ENCODE data around the gene RNF130.
"Not testable (repeated sequence)": the region's sequence is repeated elsewhere in the genome, so short reads cannot be mapped to it uniquely, and the experiment has no call there.

RNF130 gene

DNA sequence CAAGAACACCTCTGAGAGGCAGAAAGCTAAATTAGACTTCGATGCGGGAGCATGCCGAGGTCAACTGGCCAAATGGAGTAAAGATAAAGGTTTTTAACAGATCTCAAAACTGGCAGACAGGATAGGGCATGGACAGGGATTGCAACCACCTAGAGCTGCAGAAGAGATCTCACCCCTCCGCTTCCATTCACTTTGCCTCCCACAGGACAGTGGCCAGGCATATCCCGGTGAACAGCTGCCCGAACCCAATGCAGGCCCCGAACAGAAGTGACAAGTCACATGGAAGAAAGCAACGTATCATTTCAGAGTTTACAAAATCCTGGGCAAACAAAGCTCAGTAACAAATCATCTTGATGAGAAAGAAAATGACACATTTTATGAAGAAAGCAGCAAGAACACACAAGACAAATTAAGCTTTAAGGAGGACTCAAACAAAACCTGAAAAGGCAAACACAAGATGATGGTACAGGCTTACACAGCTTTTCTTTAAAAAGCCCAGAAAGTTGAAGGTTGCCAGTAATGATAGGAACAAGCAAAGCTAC, 18.4 kb downstream of the RNF130 start:
- no peak for FAIRE-seq

DNA sequence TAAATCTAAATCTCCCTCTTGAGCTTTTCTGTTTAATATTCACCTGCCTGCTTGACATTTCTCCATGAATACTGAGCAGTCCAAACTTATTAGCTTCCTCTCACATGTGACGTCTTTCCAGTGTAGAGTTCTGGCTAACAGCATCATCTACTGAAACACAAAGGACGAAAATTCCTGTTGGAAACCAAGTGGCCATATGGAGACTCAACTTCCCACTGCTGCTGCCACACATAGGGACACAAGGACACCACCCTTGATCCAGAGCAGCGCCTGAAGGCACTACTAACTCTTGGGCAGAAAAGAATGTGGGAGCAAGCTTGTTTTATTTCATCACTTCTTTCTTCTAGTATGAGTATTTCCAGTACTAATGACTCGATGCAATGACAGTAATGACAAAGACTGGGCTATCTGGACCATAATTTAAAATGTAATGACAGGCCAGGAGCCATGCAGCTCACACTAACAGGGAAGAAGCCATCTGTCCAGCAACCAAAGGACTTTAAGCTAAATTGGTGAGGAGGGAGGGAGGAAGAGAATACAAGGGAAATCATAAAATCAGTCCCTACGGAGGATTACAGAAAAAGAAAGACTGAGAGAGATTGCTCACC, 19.2 kb downstream of the RNF130 start:
- FAIRE-seq, result no peak

DNA sequence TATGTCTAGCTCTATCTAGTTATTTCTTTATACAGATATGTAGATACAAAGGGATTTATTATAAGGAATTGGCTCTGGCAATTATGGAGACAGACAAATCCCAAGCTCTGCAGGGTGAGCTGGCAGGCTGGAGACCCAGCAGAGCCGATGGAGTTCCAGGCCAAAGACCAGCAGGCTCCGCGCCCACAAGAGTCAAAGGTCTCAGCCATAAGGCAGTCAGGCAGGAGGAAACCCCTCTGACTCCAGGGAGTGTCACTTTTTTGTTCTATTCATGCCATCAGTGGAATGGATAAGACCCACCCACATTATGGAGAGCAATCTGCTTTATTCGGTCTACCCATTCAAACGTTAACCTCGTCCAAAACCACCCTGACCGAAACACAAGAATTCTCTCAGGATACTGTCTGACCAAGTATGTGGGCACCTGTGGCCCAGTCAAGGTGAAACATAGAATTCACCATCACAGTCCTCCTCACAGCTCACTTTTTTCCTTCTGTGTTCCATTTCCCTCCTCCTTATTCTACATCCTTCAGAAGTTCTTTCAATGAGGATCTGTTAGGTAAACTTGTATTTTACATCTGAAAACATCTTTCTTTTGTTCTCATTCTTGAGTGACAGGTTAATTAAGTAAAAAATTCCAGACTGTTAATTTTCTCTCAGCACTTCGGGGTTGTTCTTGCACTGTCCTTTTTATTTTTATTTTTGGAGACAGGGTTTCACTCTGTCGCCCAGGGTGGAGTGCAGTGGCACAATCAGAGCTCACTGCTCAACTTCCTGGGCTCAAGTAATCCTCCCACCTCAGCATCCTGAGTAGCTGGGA, 21.2 kb downstream of the RNF130 start:
- FAIRE-seq, result no peak

DNA sequence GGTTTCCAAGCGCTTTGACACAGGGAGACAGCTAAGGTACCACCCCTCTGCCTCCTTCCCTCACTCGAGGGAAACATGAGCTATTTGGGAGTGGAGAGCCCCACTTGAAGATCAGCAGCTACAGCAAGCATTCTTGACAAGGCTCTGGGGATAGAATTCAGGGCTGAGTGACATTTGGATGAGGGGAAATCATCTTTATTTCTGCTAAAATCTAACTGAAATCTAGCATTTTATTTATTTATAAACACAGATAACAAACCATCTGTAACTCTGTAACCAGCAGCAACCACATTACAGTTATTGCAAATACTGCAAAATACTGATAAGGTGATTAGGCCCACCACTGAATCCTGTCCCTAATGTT, 22.4 kb downstream of the RNF130 start:
- no peak for FAIRE-seq

DNA sequence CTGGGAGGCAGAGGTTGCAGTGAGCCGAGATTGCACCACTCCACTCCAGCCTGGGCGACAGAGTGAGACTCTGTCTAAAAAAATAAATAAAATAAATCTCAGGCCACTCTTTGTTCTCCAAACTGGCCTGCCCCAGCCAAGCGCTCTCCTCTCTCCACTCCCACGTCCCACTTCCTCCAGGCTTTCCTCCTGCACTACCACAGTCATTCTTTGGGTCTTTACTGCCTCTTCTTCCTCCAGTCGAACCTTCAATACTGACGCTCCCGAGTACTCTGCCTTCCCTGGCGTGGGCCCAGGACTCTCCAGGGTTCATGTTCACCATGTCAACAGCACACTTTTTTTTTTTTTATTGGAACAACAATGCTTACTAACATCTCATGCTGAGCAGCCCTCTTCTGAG, 23.9 kb downstream of the RNF130 start:
- no peak for FAIRE-seq

DNA sequence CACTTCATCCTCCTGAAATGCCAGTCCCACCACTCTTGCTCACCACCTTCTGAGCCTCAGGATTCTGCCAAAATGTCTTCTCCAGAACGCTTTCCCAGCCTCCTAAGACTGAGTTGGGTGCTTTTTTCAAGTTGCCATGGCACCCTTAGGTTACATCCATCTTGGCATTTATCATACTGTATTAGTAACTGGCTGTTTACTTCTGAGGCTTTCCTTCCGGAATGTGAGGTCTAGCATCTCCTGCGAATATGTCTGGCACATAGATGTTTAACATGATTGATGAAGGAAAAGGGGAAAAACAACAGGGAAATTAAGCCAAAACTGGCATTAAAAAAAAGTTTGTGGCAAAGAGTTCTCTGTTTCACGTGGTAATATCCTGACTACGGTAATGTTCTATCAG, 24.9 kb downstream of the RNF130 start:
- FAIRE-seq, result no peak

DNA sequence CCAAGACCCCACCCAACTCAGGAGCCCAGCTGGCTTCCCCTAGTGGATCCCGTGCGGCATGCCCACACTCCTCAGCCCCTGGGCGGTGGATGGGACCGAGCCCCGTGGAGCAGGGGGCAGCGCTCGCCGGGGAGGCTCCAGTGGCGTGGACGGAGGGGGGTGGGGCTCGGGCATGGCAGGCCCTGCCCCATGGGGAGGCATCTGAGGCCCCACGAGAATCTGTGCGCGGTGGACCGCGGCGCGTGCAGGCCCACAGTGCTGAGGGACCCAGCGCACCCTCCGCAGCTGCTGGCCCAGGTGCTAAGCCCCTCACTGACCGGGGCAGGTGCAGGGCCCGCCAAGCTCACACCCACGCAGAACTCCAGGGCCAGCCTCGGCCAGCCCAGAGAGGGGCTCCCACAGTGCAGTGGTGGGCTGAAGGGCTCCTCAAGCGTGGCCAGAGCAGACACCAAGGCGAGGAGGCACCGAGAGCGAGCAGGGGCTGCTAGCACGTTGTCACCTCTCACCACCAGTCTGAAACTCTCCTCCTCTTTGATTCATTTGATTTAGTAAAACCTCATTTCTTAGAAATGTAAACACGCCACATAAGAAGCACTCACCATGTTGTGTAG, 25.6 kb downstream of the RNF130 start:
- FAIRE-seq, result no peak

DNA sequence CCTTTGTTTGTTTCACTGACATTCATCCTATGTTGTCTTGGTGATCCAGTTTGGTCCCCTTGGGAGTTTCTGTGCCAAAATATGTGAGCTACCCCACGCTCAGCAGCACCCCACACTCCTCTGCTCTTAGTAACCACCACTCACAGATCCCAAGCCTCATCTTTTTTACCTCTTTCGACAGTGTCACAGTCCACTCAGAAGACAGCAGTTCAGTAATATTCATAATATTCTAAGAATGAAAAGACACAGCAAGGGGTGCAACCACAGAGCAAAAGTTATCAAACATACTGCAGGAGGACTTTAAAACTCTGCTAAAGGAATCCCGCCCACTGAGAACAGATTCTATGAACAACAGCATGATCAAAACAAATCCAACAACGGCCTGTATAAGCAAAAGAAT, 28.2 kb downstream of the RNF130 start:
- FAIRE-seq, result no peak

DNA sequence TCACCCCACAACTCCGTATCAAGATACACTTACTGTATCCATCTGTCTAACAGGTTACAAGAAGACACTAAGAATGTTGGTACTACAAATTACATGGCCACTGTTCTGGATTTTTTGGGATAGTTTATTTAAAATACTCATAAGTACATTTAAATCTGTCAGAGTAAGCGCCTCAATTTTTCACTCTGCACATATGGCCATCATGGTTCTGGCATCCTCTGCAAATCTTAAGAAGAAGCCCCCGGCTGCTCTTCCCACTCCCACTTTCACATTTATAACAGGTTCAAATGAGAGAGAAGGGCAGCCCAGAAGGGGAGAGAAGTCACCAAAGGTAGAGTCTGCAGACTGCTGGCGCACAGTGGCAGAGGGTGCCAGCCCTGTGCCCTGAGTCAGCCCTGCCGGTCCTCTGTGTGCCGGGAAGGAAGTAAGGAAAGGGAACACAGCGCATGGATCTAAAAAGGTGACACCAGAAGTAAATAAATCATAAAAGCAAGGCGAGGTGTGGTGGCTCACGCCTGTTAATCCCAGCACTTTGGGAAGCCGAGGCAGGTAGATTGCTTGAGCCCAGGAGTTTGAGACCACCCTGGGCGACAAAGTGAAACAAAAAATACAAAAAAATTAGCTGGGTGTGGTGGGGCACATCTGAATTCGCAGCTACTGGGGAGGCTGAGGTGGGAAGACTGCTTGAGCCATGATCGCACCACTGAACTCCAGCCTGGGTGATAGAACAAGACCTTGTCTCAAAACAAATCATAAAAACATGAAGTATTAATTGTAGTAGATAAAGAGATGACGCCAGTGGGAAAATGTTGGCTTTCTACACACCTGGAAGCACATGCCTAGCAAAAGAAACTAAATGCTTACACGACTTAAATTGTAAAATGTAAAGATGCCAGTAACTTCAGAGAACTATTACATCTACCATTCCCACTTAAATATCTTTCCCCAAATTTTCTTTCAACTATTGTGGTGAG, 30.0 kb downstream of the RNF130 start:
- no peak for FAIRE-seq

DNA sequence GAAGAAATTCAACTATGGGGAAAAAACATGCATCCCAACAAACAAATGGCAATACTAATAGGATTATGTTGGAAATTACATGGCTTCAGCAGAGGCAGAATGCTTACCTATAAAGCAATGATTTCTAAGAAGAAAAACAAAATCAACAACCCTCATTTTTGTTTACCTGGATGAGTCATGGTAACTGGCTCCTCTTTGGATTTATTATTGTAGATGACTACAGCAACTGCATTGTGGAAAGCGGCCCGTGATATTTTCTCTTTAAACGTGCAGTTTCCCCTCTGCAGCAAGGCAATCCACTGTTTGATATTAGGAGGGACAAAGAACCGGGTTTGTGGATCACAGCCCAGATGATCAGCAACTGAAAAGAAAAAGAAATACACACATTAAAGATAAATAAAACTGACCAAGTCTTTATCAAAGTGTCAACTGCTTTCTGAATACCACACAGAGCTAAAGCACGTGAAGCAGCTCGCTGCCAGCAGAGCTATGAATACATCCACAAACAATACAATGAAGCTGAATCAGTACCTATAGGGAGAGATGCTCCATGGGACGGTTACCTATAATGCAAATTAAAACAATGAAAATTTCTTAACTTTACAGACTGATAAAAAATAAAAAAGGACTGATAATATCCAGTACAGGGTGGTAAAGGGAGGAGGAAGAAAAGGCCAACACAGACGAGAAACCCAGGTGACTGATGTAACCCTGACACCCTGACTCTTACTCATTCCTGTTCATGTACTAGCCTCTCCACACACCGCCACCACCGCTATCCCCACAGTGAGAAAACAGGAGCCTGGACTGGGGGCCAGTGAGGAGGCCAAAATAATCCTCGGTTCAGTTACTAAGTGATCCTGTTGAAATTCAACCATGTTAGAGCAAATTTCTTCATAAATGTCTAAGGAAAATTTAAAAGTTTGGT, 31.0 kb downstream of the RNF130 start:
- FAIRE-seq, result no peak

DNA sequence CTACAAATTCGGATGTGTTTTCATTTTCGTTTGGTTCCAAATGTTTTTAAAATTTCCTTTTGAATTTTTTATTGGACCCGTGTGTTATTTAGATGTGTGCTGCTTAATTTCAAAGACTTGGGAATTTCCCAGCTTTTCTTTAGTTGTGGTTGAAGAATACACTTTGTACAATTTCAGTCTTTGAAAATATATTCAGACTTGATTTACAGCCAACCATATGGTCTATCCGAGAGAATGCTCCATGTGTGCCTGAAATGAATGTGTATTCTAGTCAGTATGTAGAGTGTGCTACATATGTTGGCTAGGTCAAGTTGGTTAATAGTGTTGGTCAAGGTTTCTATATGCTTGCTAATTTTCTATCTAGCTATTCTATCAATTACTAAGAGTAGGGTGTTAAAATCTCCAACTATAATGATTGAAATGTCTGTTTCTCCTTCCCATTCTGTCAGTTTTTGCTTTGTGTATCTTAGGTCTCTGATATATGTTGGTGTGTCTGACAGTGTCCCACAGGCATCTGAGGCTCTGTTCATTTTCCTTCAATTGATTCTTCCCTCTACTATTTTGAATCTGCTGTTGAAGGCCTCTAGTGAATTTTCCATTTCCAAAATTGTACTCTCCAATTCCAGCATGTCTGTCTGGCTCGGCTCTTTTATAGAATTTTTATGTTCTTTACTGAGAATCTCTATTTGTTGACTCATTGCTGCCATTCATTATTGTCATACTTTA, 36.2 kb downstream of the RNF130 start:
- FAIRE-seq, result no peak

DNA sequence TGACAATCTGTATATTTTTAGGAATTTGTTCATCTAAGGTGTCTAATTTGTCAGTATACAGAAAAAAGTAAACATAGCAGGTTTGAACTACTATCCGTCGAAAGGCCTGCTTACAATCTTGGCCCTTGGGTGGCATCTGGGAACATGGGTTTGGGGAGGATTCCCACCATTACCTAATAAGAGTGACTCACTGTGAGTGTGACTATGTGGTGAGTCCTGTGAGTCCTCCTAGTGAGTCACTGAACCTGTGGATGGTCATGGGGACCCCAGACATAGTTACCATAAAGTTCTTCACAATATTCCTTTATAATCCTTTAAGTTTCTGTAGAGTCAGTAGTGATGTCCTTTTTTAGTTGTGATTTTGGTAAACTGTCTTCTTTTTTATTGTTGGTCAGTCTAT, 37.0 kb downstream of the RNF130 start:
- FAIRE-seq, result no peak

DNA sequence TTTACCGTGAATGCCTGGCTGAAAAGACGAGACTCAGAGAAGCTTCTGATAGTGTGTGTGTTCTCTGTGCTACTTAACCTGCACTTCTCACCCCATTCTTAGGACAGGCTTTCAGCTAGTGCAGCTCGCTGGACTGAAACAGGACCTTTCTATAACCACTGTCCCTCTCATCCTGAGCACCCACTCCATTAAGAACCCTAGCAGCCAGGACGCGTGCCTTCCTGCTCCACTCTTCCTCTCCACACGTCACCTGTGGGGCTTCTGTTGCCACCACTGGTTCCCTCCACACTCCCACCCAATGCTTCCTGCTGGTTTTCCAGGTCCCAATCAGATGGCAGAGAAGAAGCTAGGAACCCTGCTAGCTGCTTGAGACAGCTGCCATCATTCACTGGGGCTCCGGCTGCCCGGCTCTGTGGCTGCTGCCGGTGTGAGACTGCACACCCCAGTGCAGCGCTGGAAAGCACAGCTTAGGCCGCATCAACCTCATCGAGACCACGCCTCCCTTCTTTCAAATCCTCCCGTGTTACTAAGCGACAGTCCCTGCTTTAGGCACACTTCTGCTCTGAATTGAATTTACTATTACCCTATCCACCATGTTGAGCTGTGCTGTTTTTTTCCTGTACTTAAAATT, 44.0 kb downstream of the RNF130 start:
- FAIRE-seq, result no peak

DNA sequence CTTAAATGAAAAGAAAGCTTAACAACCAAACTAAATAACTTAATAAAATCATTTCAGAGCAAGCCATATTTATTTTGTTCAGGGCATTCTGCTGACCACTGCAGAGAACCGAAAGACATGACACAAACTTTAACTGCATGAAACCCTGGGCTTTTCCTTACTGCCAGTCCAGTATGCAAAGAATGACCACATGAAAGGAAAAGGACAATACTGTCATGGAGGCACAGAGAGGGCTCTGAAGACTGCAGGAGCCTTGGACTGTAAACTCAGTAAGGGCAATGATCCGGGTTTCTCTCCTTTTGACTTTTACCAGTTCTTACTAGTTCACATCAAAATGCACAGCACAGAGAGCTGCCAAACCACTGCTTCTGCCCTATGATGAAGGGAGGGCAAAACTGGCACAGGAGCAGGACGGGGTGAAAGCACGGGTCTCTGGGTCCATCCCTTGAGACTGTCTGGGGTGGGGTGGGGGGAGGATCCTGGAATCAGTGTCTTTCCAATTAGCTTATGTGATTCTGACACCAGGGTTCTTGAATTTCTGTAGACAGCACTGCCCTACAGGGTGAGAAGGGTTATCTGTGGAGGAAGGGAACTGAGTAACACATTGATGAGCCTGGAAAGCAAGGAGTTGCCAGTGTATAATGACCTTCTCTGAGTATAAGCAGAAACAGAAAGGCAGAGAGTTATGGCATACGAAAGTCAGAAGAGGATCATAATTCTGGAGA, 44.7 kb downstream of the RNF130 start:
- no peak for FAIRE-seq

DNA sequence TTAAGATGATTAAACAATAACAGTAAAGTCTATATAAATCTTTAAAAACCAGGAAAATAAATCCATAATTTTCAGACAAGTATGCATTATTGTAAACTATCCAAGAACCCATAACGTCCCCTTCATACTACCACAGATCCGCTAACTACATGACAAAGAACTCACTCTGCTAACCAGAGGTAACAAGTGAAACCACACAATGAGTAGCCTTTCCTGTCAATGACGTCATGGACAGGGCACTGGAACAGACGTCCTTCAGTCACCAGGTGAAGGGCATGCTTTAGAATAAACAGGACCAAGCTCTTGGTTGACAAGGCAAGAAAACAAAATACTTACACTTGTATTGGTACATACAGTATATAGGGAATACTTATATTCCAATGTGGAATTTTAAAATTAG, 45.2 kb downstream of the RNF130 start:
- no peak for FAIRE-seq

DNA sequence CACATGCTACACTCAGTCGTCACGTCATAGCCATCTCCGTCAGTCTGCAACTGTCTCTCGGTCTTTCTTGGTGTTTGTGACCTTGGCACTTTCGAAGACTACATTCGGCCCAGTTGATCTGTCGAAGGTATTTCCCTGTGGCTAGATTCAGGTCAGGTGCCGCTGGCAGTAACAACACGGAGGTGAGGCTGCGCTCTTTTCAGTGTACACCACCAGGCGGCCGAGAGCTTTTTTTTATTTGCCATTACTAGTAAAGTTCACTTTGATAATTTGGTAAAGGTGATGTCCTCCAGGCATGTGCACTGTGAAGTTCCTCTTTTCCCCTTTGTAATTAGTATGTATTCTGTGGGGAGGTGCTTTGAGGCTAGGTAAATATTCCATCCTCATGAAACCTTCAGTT, 49.7 kb downstream of the RNF130 start:
- no peak for FAIRE-seq

DNA sequence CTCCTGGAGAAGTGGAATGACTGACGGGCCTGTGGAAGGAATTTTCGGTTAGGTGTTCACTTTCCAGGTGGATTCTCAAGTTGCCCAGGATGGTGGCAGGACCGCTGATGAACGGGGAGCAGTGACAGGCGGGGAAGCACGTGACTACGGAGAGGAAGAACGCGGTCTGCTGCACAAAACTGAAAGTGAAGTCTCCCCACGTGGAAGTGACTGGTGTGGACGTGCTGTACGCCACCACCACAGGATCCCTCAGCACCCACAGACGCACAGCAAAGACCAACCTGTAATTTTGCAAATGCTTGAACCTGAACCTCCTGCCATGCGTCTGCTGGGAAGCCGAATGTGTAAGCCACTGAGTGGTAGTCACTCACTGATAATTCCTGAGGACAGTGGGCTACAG, 51.4 kb downstream of the RNF130 start:
- FAIRE-seq, result no peak

DNA sequence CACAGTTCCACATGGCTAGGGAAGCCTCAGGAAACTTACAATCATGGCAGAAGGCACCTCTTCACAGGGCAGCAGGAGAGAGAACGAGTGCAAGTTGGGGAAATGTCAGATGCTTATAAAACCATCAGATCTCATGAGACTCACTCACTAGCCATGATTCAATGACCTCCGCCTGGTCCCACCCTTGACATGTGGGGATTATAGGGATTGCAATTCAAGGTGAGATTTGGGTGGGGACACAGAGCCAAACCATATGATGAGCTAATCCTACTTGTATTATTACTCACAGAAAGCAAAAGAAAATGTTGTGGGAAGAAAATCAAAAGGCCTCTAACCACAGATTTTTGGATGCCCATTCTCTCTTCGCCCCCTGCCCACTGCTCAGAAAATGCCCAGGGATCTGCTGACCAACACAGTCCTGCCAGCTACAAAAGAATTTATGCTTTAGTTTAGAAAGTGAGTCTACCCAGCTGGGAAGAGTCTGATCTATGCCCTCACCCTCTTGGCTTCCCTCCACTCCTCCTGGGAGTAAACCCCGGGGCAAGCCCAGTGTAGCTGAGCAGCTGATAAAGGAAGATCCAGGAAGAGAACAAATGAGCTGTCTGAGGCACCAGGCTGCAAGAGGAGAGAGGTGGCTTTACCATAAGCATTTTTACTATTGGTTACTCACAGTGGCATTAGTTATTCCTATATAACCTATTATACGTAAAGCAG, 53.1 kb downstream of the RNF130 start:
- FAIRE-seq, result no peak

DNA sequence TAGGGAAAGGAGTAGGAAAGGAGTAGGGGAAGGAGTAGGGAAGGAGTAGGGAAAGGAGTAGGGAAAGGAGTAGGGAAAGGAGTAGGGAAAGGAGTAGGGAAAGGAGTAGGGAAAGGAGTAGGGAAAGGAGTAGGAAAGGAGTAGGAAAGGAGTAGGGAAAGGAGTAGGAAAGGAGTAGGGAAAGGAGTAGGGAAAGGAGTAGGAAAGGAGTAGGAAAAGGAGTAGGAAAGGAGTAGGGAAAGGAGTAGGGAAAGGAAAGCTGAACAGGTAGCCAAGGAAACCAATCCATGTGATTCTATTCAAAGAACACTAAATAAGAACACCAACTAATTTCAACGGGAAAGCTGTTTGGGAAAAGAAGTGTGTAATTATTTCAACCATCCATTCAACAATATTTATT, 56.0 kb downstream of the RNF130 start:
- not testable (repeated sequence) for FAIRE-seq

All from TTC549 (cell line).